SU-DHL-6 (cell line): ENCODE measurements around the gene EFS.

ENCODE experiments used
- H2AFZ ChIP-seq: fragments of 200-600 bp; sonication (generic); 2 replicates; pipeline ENCODE4 v1.6.1; 2014; ENCODE audit warnings: low read depth, mild to moderate bottlenecking, moderate library complexity, mixed read lengths, antibody characterized with exemption, low read length; ENCODE audit not compliant: severe bottlenecking
- H3F3A ChIP-seq: fragments of 200-600 bp; shearing (Covaris generic); 2 replicates; pipeline ENCODE4 v1.6.0; 2016; ENCODE audit warnings: antibody characterized with exemption, mild to moderate bottlenecking; ENCODE audit not compliant: insufficient read depth
- H3K27ac ChIP-seq: fragments of 200-600 bp; sonication (generic); 2 replicates; pipeline ENCODE4 v1.5.1; 2016; ENCODE audit warnings: low read depth, mild to moderate bottlenecking, low read length, moderate library complexity, mixed read lengths
- H3K27me3 ChIP-seq: fragments of 200-600 bp; sonication (generic), shearing (Covaris generic); 2 replicates; pipeline ENCODE4 v1.6.0; 2014; ENCODE audit warnings: mild to moderate bottlenecking, low read length
- H3K36me3 ChIP-seq: fragments of 200-600 bp; sonication (generic); 2 replicates; pipeline ENCODE4 v1.6.1; 2014; ENCODE audit warnings: mild to moderate bottlenecking, low read length, mixed read lengths
- H3K4me2 ChIP-seq: fragments of 300-600, 200-600 bp; shearing (Covaris generic), sonication (generic); 2 replicates; pipeline ENCODE4 v1.6.0; 2014; ENCODE audit warnings: low read length, low read depth, mild to moderate bottlenecking; ENCODE audit not compliant: poor library complexity, severe bottlenecking
- H3K4me3 ChIP-seq: fragments of 200-600 bp; sonication (generic); 2 replicates; pipeline ENCODE4 v1.5.1; 2014; ENCODE audit warnings: antibody characterized with exemption, low read length, mild to moderate bottlenecking, mixed read lengths; ENCODE audit not compliant: insufficient read depth, poor library complexity, severe bottlenecking
- H3K79me2 ChIP-seq: fragments of 200-600 bp; sonication (generic); 2 replicates; pipeline ENCODE4 v1.6.1; 2014; ENCODE audit warnings: mild to moderate bottlenecking, low read length, moderate library complexity; ENCODE audit not compliant: insufficient read depth
- H3K9ac ChIP-seq: fragments of 200-600 bp; sonication (generic); 2 replicates; pipeline ENCODE4 v1.7.0; 2014; ENCODE audit warnings: mild to moderate bottlenecking, low read length
- H3K9me2 ChIP-seq: fragments of 200-600 bp; sonication (generic); replicated peaks from 2 replicates; pipeline ENCODE4 v1.6.1; 2014; ENCODE audit warnings: low read length; ENCODE audit not compliant: insufficient read depth
- H3K9me3 ChIP-seq: fragments of 200-600 bp; sonication (generic); 2 replicates; pipeline ENCODE4 v1.6.1; 2014; ENCODE audit warnings: low read length, mixed read lengths; ENCODE audit not compliant: insufficient read depth
- H4K20me1 ChIP-seq: fragments of 200-600 bp; sonication (generic); 2 replicates; pipeline ENCODE4 v1.6.1; 2014; ENCODE audit warnings: low read depth, mild to moderate bottlenecking, antibody characterized with exemption, low read length, moderate library complexity, mixed read lengths
- EZH2phosphoT487 ChIP-seq: fragments of 200-600 bp; sonication (generic), shearing (Covaris generic); conservative IDR thresholded peaks from 2 replicates; pipeline ENCODE4 v1.6.1; 2018; ENCODE audit warnings: mild to moderate bottlenecking, antibody characterized with exemption, low read length, moderate library complexity, mixed read lengths
- TF ChIP-seq, protein P1 (sequence below): fragments of 200-600 bp; sonication (generic); IDR thresholded peaks from one replicate; pipeline ENCODE4 v1.5.1; 2017; ENCODE audit warnings: antibody characterized with exemption, mild to moderate bottlenecking, low read length, moderate library complexity; ENCODE audit not compliant: insufficient read depth, poor library complexity, severe bottlenecking

Gene EFS

DNA sequence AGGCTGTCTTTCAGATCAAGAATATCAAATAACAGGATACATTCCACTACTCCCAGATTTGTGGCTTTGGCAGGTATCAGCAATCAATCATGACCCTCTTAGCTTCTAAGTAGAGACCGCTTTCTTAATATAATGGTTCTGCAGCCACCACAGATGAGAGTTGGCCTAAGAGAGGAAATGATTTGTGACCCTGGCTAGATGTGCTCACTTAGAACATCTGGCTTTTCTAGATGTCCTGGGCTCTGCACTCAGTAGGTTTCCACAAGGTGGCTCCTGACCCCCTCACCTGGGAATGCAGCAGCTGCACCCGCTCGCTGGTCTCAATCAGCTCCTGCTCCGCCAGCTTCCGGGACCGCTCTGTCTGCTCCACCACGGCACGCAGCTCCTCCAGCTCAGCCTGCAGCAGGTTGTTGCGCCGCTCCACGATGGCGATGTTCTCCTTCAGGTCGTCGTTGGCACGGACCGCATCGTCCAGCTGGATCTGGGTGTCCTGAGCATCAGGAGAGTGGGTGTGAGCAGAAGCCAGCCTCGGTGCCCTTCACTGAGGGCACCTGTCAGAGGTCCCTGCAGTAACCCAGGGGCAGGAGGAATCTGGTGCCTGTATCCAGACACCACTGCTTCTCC, 20.8 kb upstream of the EFS start:
- TF ChIP-seq EZH2phosphoT487: no peak
- TF ChIP-seq, protein P1, sequence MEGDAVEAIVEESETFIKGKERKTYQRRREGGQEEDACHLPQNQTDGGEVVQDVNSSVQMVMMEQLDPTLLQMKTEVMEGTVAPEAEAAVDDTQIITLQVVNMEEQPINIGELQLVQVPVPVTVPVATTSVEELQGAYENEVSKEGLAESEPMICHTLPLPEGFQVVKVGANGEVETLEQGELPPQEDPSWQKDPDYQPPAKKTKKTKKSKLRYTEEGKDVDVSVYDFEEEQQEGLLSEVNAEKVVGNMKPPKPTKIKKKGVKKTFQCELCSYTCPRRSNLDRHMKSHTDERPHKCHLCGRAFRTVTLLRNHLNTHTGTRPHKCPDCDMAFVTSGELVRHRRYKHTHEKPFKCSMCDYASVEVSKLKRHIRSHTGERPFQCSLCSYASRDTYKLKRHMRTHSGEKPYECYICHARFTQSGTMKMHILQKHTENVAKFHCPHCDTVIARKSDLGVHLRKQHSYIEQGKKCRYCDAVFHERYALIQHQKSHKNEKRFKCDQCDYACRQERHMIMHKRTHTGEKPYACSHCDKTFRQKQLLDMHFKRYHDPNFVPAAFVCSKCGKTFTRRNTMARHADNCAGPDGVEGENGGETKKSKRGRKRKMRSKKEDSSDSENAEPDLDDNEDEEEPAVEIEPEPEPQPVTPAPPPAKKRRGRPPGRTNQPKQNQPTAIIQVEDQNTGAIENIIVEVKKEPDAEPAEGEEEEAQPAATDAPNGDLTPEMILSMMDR: no peak
- H3K4me3 ChIP-seq: no peak overlapping the region

DNA sequence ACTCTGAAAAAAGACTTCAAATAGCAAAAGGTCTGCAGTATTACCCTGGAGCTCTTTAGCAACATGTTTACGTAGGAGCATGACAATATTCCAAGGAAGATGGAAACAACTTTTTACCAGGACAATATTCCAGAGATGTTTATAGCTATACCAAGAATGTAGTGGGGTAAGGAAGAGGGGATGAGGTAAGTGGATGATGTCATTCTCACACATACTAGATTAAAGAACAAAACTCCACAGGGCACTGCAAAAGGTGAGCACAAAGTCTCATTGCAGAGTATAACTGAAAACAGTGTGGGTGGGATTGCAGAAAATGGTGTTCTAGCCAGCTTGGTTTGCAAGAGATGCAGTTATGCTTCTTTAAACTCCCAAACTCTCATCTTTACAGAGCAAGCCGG, 20.3 kb upstream of the EFS start:
- TF ChIP-seq, protein P1: no peak
- TF ChIP-seq EZH2phosphoT487: no peak
- H4K20me1 ChIP-seq: no peaks in the 10 kb centered on the region
- H3K4me3 ChIP-seq: no peak overlapping the region
- no peak overlapping the region for H2AFZ ChIP-seq
- H3K9ac ChIP-seq: no peak overlapping the region
- H3K79me2 ChIP-seq: no peaks in the 10 kb centered on the region
- no peak overlapping the region for H3K4me2 ChIP-seq
- H3K9me3 ChIP-seq: no peaks in the 10 kb centered on the region
- no peaks in the 10 kb centered on the region for H3F3A ChIP-seq
- H3K27me3 ChIP-seq: no peaks in the 10 kb centered on the region
- H3K27ac ChIP-seq: no peak overlapping the region
- no peaks in the 10 kb centered on the region for H3K36me3 ChIP-seq
- H3K9me2 ChIP-seq: no peaks in the 10 kb centered on the region

More for the DNA sequence above, 20.8 kb upstream of the EFS start:
- no peaks in the 10 kb centered on the region for H4K20me1 ChIP-seq
- H3K9ac ChIP-seq: no peak overlapping the region
- no peak overlapping the region for H3K4me2 ChIP-seq
- no peaks in the 10 kb centered on the region for H3K79me2 ChIP-seq
- H3K9me2 ChIP-seq: no peaks in the 10 kb centered on the region
- H3F3A ChIP-seq: no peaks in the 10 kb centered on the region
- H3K27ac ChIP-seq: no peak overlapping the region
- H3K27me3 ChIP-seq: no peaks in the 10 kb centered on the region
- H2AFZ ChIP-seq: no peak overlapping the region
- H3K9me3 ChIP-seq: no peaks in the 10 kb centered on the region
- no peaks in the 10 kb centered on the region for H3K36me3 ChIP-seq

DNA sequence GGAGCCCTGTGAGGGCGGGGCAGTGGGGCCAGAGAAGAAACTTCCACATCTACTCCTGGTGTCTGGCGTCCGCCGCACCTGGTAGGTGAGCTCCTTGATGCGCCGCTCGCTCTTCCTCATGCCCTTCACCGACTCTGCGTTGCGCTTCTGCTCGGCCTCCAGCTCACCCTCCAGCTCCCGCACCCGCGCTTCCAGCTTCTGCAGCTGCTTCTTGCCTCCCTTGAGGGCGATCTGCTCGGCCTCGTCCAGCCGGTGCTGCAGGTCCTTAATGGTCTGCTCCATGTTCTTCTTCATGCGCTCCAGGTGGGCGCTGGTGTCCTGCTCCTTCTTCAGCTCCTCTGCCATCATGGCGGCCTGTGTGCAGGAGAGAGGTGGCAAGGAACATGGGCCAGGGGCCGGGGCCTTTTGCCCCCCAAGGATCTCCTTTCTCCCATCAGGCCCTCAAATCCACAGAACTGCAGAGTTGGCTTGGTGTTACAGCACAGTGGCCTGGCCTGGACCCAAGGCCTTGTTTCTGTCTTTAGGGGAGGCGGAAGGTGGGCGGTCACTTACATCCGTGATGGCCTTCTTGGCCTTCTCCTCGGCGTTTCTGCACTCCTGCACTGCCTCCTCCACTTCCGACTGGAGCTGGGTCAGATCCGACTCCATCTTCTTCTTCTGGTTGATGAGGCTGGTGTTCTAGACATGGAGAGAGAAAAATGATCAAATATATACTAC, 19.6 kb upstream of the EFS start:
- no peaks in the 10 kb centered on the region for H3K9me3 ChIP-seq
- H3K27ac ChIP-seq: no peak overlapping the region
- H3K79me2 ChIP-seq: no peaks in the 10 kb centered on the region
- TF ChIP-seq, protein P1: no peak
- no peak for TF ChIP-seq EZH2phosphoT487
- no peak overlapping the region for H3K4me2 ChIP-seq
- H3K36me3 ChIP-seq: no peaks in the 10 kb centered on the region
- no peaks in the 10 kb centered on the region for H3K9me2 ChIP-seq
- no peaks in the 10 kb centered on the region for H4K20me1 ChIP-seq
- no peaks in the 10 kb centered on the region for H3K27me3 ChIP-seq
- no peak overlapping the region for H3K4me3 ChIP-seq
- no peak overlapping the region for H2AFZ ChIP-seq
- no peak overlapping the region for H3K9ac ChIP-seq
- no peaks in the 10 kb centered on the region for H3F3A ChIP-seq
